GM19438 (cell line): ENCODE data around the gene FGF3.

Source experiments
- ATAC-seq: cut with Tn5 transposase; IDR thresholded peaks from one replicate; pipeline ENCODE4 v1.9.1; 2021; ENCODE audit warnings: low read depth; ENCODE audit not compliant: unreplicated experiment

FGF3 gene

GRCh38 chr11:69825941-69826340, 6.7 kb upstream of the FGF3 start:
- no peak for ATAC-seq

- ATAC-seq: no peak
Observed at GRCh38 chr11:69825037-69825834, 6.0 kb upstream of the FGF3 start.

GRCh38 chr11:69823641-69824265, 4.5 kb upstream of the FGF3 start:
- no peak for ATAC-seq

GRCh38 chr11:69822676-69823494, 3.7 kb upstream of the FGF3 start:
- no peak for ATAC-seq

GRCh38 chr11:69821511-69822040, 2.4 kb upstream of the FGF3 start:
- no peak for ATAC-seq

- ATAC-seq: no peak
Observed at GRCh38 chr11:69820441-69820840, 1.2 kb upstream of the FGF3 start.

DNA sequence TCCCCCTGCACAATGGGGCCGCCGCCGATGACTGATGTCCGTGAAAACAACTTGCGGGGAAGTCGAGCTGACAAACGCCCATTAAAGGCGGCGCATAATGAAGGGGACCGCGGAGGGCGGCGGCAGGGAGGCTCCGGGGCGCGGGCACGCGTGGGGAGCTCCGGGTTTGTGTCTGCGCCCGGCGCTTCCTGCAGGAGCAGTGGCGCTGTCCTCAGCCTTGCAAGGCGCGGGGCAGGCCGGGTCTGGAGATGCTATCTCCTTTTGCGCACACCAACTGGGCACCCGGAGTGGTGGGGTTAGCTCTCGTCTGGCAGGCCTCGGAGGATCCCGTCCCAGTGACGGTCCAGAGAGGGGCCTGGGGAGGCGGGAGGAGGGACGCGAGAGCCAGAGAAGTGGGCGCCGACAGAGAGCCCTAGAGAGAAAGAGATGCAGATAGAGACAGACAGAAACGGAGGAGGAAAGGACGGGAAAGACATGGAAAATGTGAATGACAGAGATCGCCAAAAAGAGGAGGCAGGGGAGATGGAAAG, 390 bp upstream of the FGF3 start:
- ATAC-seq: no peak

DNA sequence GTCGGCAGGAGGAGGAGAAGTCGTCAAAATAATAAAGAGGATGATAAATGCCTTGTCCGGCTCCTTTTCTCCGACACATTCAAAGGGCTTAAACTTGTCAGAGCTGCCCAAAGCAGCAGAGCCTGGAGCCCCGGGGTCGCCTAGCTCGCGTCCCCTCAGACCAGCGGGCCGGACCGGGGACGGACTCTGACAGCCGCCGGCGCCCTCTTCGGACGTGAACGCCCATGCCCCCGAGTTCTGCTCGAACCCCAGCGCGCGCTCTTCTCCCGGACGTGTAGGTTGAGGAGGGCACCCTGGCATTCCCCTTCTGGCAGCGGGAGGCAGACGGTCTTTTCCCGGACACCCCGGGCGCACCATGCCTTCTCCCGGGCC, 999 bp downstream of the FGF3 start:
- no peak for ATAC-seq

- ATAC-seq: no peak
Observed at GRCh38 chr11:69817265-69818230, 1.7 kb downstream of the FGF3 start.

GRCh38 chr11:69816671-69817070, 2.5 kb downstream of the FGF3 start:
- ATAC-seq: no peak

GRCh38 chr11:69815973-69816372, 3.2 kb downstream of the FGF3 start:
- ATAC-seq: no peak

- no peak for ATAC-seq
Observed at GRCh38 chr11:69814902-69815301, 4.3 kb downstream of the FGF3 start.

- no peak for ATAC-seq
Observed at GRCh38 chr11:69814411-69814810, 4.8 kb downstream of the FGF3 start.

DNA sequence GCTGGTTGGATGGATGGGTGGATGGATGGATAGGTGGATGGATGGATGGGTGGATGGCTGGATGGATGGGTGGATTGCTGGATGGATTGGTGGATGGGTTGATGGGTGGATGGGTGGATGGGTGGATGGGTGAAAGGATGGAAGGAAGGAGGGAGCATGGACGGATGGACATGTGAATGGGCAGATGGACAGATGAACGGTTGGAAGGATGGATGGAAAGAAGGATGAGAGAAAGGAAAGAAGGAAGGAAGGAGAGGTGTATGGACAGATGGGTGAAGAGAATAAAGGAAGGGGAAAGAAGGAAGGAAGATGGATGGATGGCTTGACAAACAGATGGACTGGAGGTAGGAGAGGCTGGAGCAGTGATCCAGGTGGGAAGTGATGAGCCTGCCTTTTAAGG, 5.4 kb downstream of the FGF3 start:
- no peak for ATAC-seq

DNA sequence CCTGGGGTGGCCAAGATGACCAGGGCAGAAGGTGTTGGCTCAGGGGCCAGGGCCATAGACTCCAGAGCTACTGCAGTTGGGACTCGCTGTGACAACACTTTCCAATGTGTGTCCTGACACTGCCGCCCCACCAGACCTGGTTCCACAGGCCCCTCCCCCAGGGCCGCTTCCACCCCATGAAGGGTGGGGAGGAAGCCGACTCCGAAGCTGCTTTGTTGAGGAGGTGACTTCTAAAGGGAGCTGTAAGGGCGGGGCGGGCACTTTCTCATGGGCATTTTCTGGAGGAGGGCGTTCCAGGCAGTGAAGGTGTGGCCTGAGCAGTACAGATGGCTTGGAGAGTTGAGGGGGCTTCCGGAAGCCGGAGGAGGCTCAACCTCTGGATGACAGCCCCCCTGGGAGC, 6.3 kb downstream of the FGF3 start:
- no peak for ATAC-seq

GRCh38 chr11:69812256-69812655, 7.0 kb downstream of the FGF3 start:
- ATAC-seq: no peak

GRCh38 chr11:69811431-69811830, 7.8 kb downstream of the FGF3 start:
- no peak for ATAC-seq

GRCh38 chr11:69810289-69811118, 8.7 kb downstream of the FGF3 start:
- ATAC-seq: no peak

GRCh38 chr11:69808667-69809086, 10.5 kb downstream of the FGF3 start:
- no peak for ATAC-seq
